ENCODE results near the gene CDK5RAP3.

Gene CDK5RAP3

DNA sequence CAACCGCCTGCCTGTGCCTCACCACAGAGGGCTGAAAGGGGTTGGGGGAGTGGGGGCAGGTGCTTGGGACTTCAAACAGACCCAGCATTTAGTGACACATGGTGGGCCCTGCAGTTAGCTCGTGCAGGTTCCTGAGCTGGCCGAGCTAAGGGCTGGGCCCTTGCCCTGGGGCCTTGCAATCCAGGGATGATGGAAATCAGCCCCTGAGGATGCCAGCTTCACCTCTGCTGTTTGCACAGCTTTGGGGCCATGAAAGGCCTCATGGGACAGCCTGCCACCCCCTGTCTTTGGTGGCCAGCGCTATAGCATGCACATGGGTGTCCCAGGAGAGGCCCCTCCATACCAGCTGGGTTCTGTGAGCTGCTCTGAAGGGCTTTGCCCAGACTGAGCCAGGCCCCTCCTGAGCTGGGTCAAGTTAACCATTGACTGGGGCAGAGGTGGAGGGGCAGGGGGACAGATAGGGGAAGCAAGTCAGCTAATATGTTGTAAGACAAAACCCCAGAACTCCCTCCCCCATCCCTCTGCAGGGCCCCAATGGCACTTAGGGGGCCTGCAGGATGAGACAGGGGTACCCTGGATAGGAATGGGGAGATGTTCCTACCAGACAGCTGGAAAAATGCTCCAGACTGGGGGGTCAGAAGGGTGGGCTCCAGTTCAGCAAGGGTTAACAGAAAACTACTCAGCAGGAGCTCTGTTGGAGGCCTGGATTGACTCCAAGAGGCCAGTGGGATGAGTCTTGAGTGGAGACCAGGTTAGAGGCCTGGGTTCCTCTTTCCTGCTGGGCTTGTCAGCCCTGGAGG lies 13.9 kb upstream of the CDK5RAP3 start:
- DNase-seq, result no peak
- no peak for TF ChIP-seq POLR2A (IDR thresholded peaks at IDR 0.05; ENCODE audit: low read length)
- TF ChIP-seq GATA1 (IDR thresholded peaks at IDR 0.05; ENCODE audit: low read depth, low read length), result no peak

DNA sequence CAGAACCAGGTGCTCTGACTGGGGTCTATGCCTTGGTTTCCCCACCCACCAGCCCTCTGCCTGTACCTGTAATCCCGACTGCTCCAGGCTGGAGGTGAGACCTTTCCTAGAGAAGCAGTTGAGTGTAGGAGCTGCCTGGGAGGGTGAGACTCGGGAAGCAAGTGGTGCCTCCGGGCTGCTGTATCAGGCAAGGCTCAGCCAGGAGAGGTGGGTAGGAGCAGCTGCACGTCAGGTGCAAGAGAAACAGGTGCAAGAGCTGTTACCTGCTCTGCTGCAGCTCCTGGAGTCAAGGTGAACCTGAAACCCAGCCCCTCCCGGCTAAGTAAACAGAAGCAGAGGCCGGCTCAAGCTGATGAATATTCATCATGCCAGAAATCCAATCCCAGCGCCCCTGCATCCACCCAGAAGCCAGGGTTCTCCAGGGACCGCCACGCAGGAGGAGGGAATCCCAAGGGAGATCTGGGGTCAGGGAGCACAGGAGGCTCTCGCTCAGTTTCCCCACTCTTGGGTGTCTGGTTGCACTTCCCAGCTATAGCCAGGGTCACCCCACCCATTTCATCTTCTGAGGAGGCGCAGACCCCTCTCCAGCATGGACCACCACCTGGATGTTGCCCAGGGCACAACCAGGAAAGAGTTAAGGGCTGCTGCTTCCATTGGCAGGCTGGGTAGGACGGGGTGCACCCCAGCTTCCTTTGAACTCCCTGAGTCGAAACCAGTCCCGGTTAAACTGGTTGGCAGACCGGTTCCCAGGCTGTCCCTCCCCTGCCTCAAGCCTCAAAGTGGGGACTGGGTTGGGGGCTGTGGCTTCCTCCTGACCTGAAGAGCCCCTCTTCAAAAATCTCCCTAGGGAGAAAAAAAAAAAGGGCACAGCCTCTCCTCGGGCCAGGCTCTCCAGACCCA lies 13.1 kb upstream of the CDK5RAP3 start, which contains the start of gene PRR15L:
Gene PRR15L (minus strand): TSS at position 293 of the 900 bp plus-strand sequence. CDS start 4,649 bp downstream, outside the sequence.
- TF ChIP-seq GATA1 (IDR thresholded peaks at IDR 0.05; ENCODE audit: low read depth, low read length) (no peak), POLR2A (IDR thresholded peaks at IDR 0.05; ENCODE audit: low read length) (no peak)
- no peak for DNase-seq

DNA sequence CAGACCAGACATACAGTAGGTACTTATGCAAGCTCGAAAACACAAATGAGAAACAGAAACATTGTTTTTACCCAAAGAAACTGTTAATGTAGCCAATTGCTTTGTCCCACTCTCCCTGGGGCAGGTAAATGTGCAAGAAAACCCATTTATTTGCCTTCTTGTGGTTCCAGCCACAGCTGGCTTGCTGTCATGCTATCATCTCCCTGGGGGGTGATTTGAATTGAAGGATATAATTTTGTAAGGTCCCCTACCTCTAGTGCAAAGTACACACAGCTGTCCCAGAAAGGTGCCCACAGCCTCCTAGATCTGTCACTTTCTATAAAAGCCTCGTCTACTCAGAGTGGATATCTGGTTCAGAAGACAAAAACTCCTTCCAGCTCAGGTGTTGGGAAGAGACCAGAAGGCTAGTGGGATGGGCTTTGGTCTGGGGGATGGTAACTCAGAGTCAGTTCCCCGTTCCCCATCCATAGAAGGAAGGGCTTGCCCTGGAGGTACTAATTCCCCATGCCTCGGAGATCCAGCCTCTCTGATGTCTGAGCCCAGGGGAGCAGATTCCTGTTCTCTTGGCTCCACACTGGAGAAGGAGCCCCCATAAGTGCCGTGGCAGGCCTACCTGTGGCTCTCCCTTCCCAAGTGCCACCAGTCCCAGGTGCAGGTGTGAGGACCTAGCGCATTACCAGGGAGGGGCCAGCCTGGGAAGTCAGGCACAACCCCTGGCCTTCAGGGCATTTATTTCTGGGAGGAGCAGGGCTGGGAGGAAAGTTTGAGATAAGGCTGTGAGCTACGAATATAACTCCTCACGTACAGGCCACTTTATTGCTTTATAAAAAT lies 10.9 kb upstream of the CDK5RAP3 start:
- TF ChIP-seq GATA1 (IDR thresholded peaks at IDR 0.05; ENCODE audit: low read depth, low read length) (no peak), POLR2A (IDR thresholded peaks at IDR 0.05; ENCODE audit: low read length) (no peak)

DNA sequence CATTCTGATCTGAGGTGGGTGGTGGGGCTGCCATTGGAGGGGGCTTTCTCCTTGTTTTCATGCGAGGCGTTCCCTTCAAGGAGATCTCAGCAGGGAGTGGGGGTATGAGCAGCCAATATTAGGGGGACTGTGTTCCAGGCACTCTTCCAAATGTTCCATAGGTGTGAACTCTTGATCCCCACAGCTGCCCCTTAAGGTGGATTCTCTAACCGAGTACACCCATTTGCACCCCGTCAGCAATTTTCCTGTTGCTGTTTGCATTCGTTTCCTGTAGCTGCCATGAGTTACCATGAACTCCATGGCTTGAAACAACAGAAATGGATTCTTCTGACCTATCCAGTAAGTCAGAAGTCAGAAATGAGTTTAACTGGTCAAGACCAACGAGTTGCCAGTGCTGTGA lies 9.5 kb upstream of the CDK5RAP3 start:
- DNase-seq, result no peak
- TF ChIP-seq POLR2A (IDR thresholded peaks at IDR 0.05; ENCODE audit: low read length) (no peak), GATA1 (IDR thresholded peaks at IDR 0.05; ENCODE audit: low read depth, low read length) (no peak)

More for the DNA sequence above, 10.9 kb upstream of the CDK5RAP3 start:
- no peak for DNase-seq

DNA sequence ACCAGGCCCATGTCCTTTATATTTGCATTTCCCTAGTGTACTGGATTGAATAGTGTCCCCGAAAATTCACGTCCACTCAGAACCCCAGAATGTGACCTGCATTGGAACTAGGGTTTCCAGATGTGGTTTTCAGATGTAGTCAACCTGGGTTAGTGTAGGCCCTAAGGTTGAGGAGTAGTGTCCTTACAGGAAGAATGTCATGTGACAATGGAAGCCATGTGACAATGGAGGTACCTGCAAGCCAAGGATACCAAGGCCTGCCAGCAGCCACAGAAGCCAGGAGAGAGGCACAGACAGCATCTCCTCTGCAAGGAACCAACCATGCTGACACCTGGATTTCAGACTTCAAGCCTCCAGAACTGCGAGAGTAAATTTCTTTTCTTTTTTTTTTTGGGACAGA lies 8.0 kb upstream of the CDK5RAP3 start:
- TF ChIP-seq POLR2A (IDR thresholded peaks at IDR 0.05; ENCODE audit: low read length) (no peak), GATA1 (IDR thresholded peaks at IDR 0.05; ENCODE audit: low read depth, low read length) (no peak)
- DNase-seq, result no peak

DNA sequence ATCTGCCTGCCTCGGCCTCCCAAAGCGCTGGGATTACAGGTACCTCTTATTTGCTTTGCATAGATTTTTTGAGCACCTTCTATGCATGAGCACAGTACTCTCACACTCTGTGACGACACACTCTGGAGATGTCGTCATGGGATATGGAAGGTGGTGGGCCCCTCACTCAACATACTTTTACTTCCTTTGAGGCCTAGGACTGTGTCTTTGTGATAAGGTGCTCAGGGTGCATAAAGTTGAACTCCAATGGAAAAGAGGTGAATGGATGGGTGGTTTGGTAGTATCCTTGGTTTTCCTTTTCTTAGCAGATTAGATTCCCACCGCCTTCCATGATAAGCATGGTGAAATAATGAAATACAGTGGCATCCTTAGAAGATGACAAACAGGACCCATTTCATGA lies 6.1 kb upstream of the CDK5RAP3 start:
- no peak for TF ChIP-seq POLR2A (IDR thresholded peaks at IDR 0.05; ENCODE audit: low read length)
- TF ChIP-seq GATA1 (IDR thresholded peaks at IDR 0.05; ENCODE audit: low read depth, low read length), result no peak
- no peak for DNase-seq

DNA sequence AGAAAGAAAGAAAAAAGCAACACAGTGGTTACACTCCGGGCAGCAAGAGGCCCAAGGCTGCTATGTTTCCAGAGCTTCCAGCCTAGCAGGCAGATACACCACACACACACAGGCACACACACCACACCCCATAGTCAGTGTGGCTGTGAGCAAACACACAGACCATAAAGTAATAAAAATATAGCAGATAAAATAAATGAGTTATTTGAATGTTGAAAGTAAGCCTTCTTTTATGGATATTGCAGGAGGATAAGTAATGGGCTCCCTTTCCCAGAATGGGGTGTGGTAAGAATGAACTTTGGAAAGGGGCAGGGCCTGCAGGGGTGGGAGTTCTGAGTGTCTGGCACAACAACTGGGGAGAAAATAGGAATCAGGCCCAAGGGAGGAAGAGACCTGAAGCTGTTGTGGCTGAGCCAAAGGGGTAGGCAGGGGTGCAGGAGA lies 4.8 kb upstream of the CDK5RAP3 start:
- DNase-seq, result peak in 1 of 2 experiments; percentile 15
- no peak for TF ChIP-seq GATA1 (IDR thresholded peaks at IDR 0.05; ENCODE audit: low read depth, low read length)

DNA sequence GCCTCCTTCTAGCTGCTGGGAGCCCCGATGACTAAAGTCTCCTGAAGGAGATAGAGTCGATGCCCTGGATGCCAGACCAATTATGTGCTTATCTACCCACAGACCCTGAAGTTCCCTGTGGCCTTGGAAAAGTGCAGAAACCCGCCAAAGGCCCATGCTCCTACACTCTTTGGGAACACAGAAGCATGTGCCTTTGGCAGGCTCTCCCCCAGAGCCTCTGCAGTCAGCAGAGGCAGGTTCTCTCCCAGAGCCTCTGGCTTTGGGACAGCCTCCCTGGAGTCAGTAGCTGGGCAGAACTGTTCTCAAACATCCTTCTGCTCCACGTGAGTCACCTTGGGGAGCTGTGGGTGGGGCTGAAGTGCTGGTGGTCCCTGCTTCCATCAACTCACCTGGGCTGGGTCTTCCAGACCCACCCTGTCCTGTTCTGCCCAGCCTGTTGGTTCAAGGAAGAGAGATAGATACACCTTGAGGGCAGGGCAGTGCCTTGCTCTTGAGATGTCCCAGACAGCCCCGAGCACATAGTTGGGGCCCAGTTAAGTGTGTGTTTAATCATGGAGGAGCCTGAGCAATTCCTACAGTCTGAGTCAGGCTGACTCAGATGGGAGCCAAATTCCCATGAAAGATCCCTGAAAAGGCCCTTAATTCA lies 3.2 kb upstream of the CDK5RAP3 start:
- TF ChIP-seq POLR2A (IDR thresholded peaks at IDR 0.05; ENCODE audit: low read length) (no peak), GATA1 (IDR thresholded peaks at IDR 0.05; ENCODE audit: low read depth, low read length) (no peak)
- DNase-seq, result no peak

DNA sequence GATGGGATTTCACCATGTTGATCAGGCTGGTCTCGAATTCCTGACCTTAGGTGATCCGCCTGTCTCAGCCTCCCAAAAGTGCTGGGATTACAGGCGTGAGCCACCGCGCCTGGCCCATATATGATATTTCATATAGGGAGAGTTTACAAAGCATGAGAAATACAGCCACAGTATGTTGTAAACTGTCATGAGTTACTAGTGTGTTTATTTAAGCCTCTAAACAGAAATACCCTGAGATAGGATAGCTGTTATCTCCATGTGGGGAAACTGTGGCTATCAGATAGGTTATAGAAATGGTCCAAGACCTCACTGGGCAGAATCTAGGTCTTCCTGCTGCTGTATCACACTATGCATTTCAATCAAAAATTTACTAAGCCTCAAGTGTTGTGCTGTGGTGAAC lies 2.1 kb upstream of the CDK5RAP3 start:
- TF ChIP-seq POLR2A (IDR thresholded peaks at IDR 0.05; ENCODE audit: low read length) (no peak), GATA1 (IDR thresholded peaks at IDR 0.05; ENCODE audit: low read depth, low read length) (no peak)
- no peak for DNase-seq

DNA sequence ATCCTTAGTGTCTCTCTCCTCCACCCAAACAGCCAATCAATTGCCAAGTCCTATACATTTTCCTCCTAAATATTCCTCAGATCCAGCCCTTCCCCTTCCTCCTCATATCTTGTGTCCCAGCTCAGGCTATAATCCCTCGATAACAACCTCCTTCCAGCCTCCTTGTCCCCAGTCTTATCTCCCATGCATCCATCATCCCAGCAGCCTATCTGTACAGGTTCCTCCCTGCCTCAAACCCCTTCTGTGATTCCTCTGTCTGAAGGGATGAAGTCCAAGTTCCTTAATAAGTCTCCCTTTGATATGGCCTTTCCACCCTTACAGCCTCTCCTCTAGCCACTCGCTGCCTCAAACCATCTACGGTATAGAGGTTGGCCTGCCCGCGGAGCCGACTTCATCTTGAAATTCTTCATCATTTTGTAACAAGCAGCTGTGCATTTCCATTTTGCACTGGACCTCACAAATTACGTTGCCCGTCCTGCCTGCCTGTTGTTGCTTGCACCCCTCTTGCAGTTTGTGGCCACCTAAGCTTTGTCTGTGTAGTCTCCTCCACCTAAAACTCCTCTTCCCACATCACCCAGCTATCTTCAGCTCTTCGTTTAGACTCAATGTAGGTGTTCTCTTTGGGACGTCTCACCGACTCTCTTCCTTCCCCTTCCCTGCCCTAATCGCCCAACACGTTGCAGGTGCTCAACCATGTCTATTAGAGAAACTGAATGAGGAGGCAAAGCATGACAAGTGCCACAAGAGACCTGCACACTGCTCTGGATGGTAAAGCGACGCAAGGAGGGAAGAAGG lies 786 bp upstream of the CDK5RAP3 start:
- peak in 1 of 2 experiments; percentile 42 for DNase-seq
- TF ChIP-seq POLR2A (IDR thresholded peaks at IDR 0.05; ENCODE audit: low read length) (no peak), GATA1 (IDR thresholded peaks at IDR 0.05; ENCODE audit: low read depth, low read length) (no peak)

DNA sequence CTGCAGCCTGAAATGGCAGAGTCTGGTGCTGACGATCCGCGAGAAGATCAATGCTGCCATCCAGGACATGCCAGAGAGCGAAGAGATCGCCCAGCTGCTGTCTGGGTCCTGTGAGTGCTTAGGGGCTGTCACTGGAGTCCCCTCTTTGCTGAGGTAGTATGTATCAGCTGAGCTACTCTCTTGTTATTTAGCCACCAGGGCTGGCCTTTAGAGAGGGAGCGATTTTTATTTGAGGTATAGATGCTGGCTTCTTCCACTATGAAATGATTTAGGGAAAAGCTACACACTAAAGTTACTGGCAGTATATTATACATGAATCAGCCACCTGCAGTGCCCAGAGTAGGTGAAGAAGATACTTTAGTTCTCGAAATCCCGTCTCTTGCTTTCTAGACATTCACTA lies 2.6 kb downstream of the CDK5RAP3 start:
- TF ChIP-seq GATA1 (IDR thresholded peaks at IDR 0.05; ENCODE audit: low read depth, low read length), result no peak

DNA sequence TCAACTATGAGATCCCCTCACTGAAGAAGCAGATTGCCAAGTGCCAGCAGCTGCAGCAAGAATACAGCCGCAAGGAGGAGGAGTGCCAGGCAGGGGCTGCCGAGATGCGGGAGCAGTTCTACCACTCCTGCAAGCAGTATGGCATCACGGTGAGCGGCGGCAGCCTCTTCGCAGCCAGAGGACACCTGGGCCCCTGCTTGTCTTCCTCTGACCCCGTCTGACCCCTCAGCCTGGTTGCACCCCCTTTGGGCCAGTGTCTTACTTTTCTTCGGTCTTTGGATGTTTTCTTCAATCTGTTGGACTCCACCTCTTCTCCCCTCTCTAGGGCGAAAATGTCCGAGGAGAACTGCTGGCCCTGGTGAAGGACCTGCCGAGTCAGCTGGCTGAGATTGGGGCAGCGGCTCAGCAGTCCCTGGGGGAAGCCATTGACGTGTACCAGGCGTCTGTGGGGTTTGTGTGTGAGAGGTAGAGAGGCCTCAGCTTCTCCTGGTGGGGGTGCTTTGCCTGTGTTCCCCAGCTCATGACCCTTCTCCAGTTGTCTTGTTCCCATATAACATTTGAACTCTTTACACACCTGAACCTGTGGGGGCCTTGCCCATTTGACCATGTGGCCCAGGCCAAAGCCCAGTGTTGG lies 4.4 kb downstream of the CDK5RAP3 start:
- TF ChIP-seq GATA1 (IDR thresholded peaks at IDR 0.05; ENCODE audit: low read depth, low read length) (no peak), POLR2A (IDR thresholded peaks at IDR 0.05; ENCODE audit: low read length) (no peak)
- no peak for DNase-seq

More for the DNA sequence above, 2.6 kb downstream of the CDK5RAP3 start:
- no peak for DNase-seq

Measured in erythroblast (primary cell).